Activated CD4-positive, CD25-positive, alpha-beta regulatory T cell treated with anti-CD3 and anti-CD28 coated beads, Interleukin-2, amount 50 U/mL, for 72 hours (primary cell): Measurements from ENCODE around the gene ARHGAP8.

Source experiments
- DNase-seq: peaks from one replicate; pipeline ENCODE4 v3.0.0; 2021

ARHGAP8 gene

DNA sequence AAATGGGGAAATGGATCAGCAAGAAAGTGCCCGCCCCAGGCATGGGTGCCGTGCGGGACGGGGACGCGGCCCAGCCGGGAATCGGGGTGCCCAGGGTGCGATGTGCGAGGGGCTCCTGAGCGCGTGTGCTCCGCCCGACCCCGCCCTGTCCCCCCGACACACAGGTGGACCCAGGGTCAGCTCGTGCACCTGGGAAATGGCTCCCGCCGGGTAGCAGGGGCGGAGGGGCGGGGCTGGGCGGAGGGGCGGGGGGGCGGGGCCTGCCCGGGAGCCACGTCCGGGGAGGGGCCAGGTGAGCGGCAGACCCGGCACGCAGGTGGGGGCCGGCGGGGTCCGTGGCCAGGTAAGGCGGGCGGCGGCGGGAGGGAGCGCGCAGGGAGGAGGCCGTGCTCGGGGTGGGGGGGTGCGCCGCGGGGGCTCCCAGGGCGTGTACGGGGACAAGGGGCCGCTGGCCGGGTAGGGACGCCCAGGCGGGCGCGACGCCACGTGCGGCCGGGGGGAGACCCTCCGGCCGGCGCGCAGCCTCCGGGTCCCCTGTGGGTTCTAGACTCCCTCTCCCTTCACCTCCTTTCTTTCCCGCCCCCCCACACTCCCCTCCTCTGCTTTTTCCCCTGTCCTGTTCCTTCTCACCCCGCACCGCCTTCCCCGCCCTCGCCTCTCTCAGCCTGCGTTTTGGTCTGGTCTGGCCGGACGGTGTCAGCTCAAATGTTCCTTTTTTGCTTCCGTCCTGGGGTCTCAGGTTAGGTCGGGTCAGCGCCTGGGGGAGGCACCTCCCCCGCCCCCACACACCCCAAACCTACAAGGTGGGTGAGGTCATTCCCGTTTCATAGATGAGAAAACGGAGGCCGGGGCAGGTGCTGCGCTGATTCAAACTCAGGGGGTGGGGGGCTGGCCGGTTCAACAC is at the start of gene ARHGAP8:
Gene ARHGAP8, plus strand, starts transcription at position 291 of the 904 bp plus-strand sequence. CDS start 33,953 bp downstream, outside the sequence.
- no peak for DNase-seq

DNA sequence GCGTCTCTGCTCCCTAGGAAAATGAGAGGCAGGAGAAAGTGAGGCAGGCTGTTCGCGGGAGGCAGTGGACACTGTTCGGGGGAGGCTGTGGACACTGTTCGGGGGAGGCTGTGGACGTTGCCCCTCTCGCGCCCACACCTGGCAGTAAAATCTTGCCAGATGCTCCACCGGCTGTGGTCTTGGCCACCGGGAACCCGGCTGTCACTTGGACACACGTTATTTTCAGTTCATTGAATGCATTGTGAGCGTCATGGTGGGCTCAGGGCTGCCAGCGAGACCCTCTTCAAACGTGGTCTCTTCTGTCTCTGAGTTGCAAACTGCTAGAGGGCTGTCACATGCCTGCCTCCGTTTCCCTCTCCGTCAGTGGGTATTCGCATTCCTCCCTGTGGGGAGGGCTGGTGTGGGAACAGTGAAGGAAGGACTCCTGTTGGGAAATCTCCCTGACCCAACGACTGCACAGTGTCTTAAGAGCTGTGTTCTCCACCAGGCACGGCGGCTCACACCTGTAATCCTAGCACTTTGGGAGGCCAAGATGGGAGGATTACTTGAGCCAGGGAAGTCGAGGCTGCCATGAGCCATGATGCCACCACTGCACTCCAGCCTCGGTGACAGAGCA is 49.0 kb upstream of the ARHGAP8 start:
- no peak for DNase-seq

DNA sequence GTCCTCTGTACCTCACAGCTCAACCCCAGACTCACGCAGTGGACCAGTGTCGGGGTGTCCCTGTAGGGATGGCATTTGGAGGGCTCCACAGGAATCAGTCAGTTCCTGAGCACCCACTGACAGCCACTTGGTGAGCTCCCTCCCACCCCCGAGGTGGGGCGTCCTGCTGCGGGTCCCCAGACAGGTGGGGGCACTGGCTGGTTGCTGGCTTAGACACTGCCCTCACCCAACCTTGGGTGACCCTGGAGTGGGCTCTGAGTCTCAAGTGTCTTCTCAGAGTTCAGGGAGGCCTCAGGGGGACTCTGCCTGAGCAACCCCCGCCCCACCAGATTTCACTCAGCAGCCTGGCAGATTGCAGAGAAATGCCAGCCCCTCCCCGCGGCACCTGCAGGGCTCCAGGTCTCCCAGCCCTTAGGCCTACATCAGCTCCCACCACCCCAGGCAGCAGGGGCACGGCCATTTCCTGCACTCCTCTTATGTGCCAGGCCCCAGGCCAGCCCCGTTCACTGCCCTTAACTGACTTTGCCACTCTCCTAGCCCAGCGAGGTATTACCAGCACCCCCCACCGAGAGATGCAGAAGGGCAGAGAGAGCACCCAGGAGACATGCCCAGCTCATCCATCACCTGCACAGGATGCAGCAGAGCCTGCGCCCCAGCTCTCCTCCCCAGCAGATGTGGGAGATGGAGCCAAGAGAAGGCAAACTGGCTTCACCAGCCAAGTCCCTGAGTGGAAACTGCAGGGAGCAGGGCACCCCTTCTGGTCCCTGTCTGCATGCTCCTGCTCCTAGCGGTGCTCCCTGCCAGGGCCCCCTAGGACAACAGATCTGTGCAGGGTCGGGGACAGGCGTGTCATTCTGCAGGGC is 48.0 kb upstream of the ARHGAP8 start:
- no peak for DNase-seq

DNA sequence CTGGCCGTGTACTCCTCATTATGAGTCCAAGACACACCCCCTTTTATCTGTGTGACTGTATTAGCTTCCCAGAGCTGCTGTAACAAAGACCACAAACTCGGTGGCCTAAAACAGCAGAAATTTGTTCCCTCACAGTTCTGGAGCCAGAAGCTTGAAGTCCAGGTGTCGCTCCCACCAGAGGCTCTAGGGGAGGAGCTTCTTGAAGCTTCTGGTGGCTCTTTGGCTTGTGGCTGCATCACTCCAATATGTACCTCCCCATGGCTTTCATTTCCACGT is 47.4 kb upstream of the ARHGAP8 start:
- DNase-seq: no peak

DNA sequence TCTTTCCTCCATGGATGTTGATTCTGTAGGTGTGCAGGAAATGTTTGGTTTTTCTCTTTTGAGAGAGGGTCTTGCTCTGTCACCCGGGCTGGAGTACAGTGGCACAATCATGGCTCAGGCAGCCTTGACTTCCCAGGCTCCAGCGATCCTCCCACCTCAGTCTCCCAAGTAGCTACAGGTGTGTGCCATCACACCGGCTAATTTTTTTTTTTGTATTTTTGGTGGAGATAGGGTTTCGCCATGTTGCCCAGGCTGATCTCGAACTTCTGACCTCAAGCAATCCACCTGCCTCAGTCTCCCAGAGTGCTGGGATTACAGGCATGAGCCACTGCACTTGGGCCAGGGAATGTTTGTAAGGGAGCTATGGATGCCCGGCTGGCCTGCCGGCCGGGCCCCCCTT is 45.9 kb upstream of the ARHGAP8 start:
- DNase-seq: no peak

DNA sequence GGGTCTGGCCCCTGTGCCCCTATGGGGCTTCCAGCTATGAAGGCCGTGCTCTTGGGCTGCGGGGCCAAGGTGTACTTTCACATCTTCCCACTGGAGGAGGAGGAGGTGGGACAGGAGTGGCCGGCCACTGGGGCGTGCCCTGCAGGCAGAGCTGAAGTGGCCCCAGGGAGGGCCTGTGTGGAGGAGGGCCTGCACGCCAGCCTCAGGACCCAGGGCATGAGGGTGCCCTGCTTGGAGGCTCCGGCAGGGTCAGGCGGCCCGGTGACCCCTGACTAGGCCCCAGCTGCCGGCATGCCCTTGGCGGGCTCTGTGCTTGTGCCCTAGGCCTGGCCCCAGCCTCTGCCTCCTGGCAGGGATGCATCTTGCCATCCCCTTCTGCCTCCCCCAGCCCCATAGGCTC is 45.2 kb upstream of the ARHGAP8 start:
- no peak for DNase-seq

DNA sequence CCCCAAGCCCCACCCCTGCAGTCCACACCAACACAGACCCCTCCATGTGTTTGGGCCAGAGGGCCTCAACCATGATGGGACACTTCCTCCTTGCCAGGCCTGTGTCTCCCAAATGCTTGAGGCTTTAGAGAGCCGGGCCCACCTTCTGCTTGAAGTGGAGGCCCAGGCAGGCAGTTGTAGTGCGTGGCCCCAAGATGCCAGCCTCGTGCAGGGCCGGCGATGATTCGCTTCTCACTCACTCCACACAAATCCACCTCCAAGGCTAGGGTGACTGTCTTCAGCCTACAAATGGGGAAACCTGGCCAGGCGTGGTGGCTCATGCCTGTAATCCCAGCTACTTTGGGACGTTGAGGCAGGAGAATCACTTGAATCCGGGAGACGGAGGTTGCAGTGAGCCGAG is 44.6 kb upstream of the ARHGAP8 start:
- DNase-seq: no peak

DNA sequence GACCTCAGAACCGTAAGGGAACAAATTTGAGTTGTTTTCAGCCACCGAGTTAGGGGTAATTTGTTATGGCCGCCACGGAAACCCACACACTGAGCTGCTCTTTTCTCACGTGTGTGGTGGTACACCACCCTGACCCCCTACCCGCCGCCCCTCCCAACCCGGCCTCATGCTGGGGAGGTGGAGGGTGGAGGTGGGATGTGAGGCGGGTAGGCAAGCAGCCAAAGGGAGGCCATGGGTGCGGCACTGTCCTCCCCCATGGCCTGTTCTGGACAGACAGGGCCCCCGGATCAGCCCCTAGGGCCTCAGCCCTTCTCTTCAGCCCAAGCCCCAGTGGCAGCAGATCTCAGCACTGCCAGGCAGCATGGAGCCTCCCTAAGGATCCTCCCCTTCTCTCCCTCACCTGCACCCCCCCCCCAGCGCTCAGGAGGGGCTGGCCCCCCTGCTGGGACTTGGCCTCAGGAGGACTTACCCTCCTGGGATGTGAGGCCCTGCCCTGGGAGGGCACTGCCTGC is 42.4 kb upstream of the ARHGAP8 start:
- no peak for DNase-seq

DNA sequence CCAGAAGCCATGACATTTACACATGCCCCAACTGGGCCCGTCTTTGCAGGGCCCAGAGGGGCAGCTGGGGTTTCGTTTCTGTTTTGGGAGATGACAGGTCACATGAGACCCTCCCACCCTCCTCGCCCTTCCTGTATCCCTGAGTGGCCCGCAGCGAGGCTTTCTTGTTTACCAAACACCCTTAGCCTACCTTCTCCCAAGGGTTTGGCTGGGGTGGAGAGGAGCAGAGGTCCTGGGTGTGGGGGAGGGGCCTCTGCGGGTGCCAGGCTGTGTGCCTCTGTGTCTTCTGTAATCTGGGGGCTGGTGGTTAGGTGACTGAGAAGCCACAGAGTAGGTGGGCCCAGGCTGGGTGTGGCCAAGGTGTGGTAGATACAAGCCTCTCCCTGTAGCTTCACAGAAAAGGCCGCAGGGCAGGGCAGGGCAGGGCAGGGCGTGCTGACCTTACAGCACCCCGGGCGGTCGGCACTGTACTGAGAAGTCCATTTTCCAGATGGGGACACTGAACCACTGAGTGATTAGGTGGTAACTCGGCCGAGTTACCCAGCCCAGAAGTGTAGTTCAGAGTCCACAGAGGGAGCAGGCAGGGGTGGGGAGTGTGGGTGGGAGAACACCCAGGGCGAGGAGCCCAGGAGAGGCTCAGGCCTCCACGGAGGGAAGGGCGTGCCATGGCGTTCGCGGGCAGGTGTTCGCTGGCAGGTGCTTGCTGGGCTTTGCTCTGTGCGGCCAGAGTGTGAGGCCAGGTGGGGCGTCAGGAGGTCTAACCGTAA is 41.7 kb upstream of the ARHGAP8 start:
- DNase-seq: no peak

DNA sequence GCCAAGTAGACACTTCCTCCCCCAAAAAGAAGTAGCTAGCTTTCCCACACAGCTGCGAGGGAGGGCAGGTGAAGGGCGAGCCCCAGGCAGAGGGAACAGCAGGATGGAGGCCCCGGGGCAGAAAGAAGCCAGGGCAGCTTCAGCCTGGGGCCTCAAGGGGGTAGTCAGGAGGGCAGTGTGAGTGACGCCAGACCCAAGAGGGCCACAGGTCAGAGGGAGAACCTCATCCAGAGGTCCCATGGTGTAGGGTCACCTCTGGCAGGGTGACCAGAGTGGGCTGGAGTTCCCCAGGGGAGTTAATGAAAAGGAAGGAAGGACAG is 41.2 kb upstream of the ARHGAP8 start:
- DNase-seq: no peak

DNA sequence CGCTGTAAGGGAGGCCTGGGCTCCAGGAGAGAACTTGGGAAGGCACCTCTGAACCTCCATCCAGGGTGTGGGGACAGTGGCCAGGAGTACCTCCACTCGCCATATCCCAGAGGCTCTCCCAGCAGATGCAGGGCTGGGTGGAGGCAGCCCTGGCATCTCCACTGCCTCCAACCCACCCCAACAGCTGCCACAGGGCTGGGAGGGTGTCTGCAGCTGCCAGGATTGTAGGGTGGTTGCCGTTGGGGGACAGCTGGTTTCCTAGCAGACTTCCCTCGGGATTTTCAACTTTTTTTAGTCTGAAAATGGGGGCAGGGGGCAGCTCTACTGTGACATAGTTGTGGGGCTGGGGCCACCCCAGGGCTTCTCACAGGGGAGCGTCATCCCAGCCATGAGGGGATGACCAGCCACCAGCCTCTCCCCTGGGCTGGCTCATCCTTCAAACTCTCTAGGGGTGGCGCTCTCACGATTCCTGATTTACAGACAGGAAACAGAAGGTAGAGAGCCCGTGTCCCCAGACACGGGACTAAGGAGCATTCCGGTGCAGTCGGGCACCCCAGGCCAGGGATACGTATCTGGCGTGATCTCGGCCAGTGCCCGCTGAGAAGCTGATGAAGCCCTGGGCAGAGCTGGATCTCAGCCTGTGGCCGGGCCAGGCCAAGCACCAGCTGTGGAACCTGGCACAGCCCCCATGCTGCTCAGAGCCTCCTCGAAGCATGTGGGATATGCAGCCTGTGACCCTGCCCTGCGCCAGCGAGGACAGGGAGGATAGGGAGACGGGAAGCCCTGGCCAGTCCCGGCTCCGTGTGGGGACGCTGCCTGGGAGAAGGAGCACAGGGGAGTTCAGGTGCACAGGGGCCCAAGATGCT is 40.5 kb upstream of the ARHGAP8 start:
- no peak for DNase-seq

DNA sequence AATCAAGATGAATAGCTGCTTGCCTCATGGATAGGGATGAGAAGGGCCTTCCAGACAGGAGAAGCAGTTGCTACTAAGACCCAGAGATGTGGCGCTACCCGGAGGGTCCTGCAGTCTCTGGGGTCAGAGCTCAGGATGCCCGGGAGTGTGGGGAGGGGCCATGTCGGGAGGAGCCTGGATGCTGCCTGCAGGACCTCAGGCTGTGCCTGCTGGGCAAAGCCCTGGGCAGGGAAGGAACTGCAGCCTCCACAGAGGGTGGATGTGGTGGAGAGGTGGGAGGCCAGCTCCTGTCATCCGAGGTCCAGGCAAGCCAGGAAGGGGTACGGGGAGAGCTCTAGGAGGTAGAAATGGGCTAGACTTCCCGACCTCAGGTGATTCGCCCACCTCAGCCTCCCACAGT is 39.4 kb upstream of the ARHGAP8 start:
- no peak for DNase-seq

DNA sequence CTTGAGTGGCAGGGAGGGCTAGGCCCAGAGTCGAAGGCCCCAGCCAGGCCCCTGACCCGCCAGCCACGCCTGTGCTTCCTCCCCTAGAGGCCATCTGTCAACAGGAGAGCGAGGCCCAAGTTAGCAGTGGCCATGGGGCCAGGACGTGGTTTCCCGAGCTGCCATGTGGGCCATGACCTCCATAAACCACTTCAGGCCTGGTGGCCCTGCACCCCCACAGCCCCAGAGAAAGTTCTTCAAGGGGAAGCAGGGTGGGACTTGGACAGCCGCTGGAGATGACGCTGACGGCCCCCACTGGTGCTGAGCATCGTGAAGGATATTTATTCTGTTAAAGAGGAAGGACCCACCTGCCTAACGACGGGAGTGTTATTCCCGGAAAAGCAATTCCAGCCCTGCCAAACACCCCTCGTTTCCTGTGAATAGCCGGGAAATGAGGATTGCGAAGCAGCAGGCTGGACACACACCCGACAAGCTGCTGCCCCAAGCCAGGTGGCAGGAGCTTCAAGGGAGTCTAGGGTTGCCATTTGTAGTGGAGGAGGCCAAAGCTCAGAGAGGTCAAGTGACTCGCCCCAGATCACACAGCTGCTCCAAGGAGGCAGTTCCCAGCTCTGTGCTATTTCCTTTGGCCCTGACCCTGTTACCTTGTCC is 37.5 kb upstream of the ARHGAP8 start:
- DNase-seq: no peak

DNA sequence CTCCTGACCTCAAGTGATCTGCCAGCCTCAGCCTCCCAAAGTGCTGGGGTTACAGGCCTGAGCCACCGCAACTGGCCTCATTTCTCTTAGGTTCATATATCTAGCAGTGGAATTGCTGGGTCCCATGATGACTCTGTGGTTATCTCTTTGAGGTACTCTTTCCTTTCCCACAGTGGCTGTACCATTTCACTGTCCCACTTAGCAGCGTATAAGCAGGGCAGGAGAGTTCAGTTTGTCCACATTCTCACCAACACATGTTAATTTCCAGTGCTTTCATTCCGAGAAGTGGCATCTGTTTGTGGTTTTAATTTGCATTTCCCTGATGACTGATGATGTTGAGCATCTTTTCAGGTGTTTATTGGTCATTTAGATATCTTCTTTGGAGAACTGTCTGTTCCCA is 34.0 kb upstream of the ARHGAP8 start:
- no peak for DNase-seq

DNA sequence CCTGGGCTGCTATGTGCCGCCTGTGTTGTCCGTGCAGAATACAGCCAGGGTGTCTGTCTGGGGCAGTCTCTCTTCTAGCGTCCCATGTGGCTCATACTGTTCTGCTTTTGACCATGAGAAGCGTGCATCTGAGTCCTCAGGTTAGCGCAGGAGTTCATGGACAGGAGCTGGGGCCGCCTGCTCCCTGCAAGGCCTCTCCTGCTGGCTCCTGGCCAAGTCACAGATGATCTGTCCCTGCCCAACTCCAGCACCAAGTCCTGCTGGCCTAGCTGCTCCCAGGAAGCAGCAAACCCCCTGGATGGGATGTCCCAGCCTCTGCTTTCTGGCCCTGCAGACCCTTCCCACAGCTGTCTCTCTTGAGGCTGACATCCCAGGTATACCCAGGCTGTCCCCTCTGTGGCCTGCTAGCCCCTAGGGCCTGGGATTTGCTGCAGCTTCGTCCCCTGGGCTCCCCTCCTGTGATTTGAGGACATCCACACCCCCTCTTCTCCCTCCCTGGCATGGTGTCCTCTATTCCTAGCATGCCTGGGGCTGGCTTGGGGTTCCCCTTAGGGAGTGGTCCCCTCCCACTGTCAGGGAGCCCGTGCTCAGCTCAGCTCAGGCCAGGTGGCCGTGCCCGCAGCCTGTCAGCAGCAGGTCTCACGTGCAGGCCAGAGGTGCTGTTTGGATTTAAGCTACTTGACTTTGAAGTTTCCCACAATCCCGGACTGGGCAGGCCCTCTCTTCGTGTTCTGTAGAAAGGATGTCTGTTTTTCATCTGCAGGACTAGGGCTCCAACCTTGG is 32.6 kb upstream of the ARHGAP8 start:
- no peak for DNase-seq

DNA sequence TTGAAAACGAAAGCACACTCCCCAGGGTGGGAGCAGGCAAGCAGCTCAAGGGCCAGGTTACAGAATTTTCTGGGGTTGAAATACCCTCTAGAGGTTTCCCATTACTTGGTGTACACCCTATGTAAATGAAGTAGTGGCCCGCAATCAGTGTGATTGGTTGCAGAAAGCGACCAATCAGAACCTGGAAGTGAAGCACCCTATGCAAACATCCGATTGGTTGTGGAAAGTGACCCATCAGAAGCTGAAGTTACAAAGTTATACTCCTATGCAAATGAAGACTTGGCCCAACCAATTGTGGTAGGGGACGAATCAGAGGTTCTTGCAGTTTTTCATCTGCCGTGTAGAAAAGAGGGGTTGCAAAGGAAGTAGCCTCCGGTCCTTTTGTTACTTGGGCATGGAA is 31.2 kb upstream of the ARHGAP8 start:
- no peak for DNase-seq

DNA sequence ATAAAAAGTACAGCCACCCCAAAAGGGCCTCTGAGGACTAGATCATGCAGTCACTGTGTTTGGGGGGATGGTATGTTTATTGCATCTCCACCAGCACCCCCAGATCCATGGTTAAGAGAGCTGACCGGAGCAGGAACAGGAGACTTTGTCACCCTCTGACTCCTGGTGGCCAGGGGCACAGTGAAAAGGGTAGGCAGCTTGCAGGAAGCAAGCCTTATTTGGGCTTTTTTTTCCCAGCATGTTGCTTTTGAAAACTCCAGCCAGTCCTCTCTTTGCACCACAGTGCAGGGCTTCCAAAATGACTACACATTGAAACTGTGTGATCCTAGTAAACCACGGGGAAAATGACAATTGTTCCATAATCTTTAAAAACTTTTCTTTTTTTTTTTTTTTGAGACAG is 29.8 kb upstream of the ARHGAP8 start:
- no peak for DNase-seq

DNA sequence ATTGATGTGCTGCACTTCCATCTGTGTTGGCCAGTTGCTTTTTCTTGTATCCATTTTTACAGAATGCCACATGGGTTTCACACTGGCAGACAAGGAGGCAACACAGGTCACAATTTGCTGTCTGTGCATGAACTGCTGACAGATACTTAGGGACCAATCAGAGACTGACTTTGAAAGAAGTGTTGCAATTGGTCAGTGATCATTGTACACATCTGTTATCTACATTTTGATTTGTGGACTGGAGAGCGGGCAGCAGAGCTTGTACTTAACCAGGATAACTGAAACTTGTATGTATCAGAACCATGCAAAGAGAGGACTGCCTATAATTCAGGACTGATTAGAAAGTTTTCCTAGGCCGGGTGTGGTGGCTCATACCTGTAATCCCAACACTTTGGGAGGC is 28.6 kb upstream of the ARHGAP8 start:
- DNase-seq: no peak

DNA sequence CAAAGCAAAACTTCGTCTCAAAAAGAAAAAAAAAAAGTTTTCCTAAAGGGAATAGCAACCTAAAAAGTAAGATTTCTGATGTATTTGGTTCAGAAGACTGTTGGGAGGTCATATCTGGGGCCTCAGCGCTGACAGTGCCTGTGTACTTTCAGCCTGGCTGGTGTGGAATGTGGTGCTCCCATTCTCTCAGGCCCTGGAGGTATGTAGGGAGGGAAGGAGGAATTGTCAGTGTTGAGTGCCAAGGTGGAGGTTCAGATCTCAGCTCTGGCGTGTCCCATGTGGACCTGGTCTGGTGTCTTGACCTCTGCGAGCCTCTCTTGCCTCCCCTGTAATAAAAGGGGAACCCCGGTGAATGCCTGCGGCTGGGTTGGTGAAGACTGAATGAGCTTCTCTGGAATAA is 28.0 kb upstream of the ARHGAP8 start:
- DNase-seq: no peak

DNA sequence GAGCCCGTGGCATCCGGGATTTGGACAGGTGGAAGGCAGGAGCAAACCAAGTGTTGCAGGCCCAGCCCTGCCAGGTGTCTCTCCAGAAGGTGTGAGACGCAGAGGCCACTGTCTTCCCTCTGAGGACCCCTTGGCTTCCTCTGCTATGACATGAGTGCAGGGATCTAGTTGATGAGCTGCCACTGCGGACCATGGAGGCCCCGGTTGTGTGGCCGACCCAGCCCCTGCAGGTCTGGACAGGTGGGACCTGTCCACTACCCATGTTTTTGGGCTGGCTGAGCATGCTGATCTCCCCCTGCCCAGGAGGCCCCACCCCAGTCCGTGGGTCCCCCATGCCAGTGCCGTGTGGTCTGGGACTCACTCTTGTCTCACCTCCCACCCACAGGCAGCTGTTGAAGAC is 27.5 kb upstream of the ARHGAP8 start:
- DNase-seq: no peak

DNA sequence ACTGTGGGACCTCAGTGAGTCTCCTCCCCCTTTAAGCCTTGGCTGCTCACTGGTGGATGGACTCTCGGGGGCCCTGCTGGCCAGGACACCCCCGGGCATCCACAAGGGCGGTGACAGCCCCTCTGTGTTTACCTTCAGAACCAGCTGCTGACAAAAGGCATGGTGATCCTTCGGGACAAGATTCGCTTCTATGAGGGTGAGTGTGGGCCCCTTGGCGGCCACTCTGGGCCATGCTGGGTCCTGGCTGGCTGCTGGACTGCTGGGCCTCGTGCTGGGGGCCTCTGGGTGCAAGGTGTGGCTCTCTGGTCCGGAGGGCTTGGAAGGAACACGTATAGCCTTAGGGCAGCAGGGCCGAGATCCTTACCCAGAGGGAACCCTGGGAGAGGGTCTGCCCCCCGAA is 25.9 kb upstream of the ARHGAP8 start:
- DNase-seq: no peak
